SU-DHL-6 (cell line): ENCODE measurements around the gene EHMT2.

ENCODE experiments used
- CTCF ChIP-seq: fragments of 200-600 bp; sonication (generic); IDR thresholded peaks from one replicate; pipeline ENCODE4 v1.5.1; 2017; ENCODE audit warnings: antibody characterized with exemption, mild to moderate bottlenecking, low read length, moderate library complexity; ENCODE audit not compliant: insufficient read depth, poor library complexity, severe bottlenecking
- EZH2phosphoT487 ChIP-seq: fragments of 200-600 bp; sonication (generic), shearing (Covaris generic); conservative IDR thresholded peaks from 2 replicates; pipeline ENCODE4 v1.6.1; 2018; ENCODE audit warnings: mild to moderate bottlenecking, antibody characterized with exemption, low read length, moderate library complexity, mixed read lengths

- no peak for TF ChIP-seq CTCF
- TF ChIP-seq EZH2phosphoT487, result no peak
Observed at GRCh38 chr6:31898383-31899011, 999 bp upstream of the EHMT2 start.
